Endothelial cell of umbilical vein (primary cell): ENCODE results near the gene NLN.

Source experiments
- EZH2 ChIP-seq: IDR thresholded peaks from 2 replicates; pipeline ENCODE4 v1.6.1; 2012; ENCODE audit warnings: borderline replicate concordance, low read depth, mild to moderate bottlenecking, moderate library complexity, low read length, inconsistent platforms; ENCODE audit not compliant: severe bottlenecking
- TF ChIP-seq, protein P1 (sequence below), 2 donors: IDR thresholded peaks; 1 replicate in 1 of 2; 2 replicates in 1 of 2; pipeline ENCODE4 v1.5.1; 2011; ENCODE audit warnings: low read length in 2 of 2, mild to moderate bottlenecking in 2 of 2, moderate library complexity in 2 of 2, control low read depth in 1 of 2, inconsistent platforms in 1 of 2, low read depth in 1 of 2; ENCODE audit not compliant: insufficient read depth in 1 of 2; ENCODE audit errors: extremely low read depth in 1 of 2

DNA sequence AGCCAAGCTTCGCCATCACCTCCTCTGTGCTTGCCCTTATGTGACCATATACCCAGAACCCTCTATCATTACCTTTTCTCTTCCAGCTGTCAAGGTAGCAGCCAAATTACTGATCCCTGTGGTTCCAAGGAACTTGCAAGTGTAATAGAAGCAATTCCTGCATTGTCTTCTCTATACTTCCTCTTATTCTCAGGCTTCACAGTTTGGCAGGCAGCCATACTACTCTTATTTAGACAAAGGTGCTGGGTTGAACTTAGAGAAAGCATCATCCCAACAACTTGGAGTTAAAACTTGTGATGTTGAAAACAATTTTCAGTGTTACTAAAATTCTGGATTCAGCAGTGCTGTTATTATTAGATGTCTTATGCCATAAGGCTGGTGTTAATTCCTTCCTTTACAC lies 93.2 kb downstream of the NLN start:
- TF ChIP-seq EZH2 = no peak
- TF ChIP-seq, protein P1, sequence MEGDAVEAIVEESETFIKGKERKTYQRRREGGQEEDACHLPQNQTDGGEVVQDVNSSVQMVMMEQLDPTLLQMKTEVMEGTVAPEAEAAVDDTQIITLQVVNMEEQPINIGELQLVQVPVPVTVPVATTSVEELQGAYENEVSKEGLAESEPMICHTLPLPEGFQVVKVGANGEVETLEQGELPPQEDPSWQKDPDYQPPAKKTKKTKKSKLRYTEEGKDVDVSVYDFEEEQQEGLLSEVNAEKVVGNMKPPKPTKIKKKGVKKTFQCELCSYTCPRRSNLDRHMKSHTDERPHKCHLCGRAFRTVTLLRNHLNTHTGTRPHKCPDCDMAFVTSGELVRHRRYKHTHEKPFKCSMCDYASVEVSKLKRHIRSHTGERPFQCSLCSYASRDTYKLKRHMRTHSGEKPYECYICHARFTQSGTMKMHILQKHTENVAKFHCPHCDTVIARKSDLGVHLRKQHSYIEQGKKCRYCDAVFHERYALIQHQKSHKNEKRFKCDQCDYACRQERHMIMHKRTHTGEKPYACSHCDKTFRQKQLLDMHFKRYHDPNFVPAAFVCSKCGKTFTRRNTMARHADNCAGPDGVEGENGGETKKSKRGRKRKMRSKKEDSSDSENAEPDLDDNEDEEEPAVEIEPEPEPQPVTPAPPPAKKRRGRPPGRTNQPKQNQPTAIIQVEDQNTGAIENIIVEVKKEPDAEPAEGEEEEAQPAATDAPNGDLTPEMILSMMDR (IDR thresholded peaks at IDR 0.05; ENCODE audit: extremely low read depth in 1 of 2, insufficient read depth in 1 of 2, low read depth in 1 of 2, low read length in 2 of 2) = no peak
